GM21737 (cell line): ENCODE results near the gene PIK3CG.
"Not testable (repeated sequence)": the region's sequence is repeated elsewhere in the genome, so short reads cannot be mapped to it uniquely, and the experiment has no call there.

ENCODE experiments used
- ATAC-seq: cut with Tn5 transposase; IDR thresholded peaks from one replicate; pipeline ENCODE4 v1.9.1; 2021; ENCODE audit warnings: mild to moderate bottlenecking, moderate library complexity; ENCODE audit not compliant: unreplicated experiment

The PIK3CG gene

DNA sequence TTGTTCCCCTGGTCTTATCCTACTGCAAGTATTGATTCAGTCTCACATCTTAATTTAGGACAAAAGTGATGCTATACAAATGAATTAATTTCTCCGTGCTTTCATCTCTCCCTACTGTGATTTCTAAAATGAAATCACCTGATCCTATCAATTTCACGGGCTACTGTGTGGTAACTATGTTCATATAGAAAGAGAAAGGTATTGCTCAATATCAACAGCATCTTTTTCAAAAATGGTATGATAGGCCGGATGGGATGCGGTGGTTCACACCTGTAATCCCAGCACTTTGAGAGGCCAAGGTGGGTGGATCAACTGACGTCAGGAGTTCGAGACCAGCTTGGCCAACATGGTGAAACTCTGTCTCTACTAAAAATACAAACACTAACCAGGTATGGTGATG is 71.2 kb downstream of the PIK3CG start:
- ATAC-seq: no peak

DNA sequence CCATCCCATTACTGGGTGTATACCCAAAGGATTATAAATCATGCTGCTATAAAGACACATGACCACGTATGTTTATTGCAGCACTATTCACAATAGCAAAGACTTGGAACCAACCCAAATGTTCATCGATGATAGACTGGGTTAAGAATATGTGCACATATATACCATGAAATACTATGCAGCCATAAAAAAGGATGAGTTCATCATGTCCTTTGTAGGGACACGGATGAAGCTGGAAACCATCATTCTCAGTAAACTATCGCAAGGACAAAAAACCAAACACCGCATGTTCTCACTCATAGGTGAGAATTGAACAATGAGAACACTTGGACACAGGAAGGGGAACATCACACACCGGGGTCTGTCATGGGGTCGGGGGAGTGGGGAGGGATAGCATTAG is 73.0 kb downstream of the PIK3CG start:
- not testable (repeated sequence) for ATAC-seq

DNA sequence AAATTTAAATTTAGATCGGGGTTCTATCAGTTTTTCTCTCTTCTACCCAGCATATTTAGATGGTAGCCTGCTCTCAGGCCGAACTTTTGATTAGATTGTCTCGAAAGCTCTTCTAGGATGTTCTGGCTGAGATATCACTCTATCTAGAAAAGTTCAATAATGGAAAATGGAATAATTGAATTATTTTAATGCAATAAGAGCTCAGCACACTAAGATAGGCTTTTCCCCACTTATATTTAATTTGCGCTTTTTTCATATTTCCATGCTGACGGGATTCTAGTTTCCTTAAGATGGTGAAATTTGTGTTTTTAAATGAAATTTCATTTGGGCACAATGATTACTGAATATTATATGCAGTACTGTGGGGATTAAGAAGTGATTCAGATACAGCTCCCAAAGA is 73.7 kb downstream of the PIK3CG start:
- no peak for ATAC-seq

DNA sequence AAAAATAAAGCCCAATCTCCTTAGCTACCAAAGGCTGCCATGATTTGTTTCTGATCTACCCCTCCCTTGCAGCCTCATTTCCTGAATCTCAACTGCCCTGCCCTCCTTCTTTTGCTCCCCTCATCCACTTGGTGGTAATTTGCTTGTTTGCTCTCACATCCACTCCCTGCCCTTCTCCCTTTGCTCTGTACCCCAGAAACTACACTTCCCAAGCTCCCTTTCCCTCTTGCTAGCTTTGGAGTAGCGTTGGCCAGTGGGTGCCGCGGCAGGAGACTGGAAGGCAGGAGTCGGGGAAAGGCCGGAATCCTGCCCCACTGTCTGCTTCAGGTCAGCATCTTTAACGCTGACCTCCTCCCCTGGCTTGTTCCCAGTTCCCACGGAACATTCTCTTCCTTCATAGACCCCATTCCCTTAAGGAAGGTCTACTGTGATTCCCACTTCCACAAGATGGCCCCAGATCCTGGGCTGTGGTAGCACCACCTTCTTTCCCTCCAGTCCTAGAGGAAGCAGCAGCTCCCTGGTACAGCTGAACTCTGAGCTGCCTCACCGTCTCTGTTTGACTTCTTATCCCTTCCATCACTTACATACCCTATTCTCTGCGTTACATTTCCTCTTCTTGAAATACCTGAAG is 79.1 kb downstream of the PIK3CG start:
- ATAC-seq: no peak

DNA sequence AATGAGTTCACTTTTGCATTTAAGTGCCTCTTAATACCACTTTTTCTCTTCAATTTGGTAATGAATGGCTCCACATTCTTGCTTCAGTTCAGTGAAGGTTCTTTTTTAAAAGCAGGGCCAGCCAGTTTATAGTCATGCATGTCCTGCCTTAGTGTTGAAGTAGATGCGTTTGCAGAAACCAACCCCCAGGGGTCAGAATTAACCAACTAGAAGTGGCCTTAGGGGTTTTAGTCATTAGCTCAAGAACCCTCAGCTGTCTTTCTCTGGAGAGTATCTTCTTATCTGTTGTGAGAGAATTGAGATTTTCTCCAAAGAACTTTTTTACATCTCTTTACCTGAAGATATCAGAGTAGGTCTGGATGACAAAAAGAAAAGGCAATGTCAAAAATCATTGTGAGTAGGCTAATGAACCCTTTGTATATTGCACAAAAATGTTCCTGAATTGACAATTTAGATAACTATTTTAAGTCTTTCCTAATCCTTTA is 82.2 kb downstream of the PIK3CG start:
- ATAC-seq: no peak

DNA sequence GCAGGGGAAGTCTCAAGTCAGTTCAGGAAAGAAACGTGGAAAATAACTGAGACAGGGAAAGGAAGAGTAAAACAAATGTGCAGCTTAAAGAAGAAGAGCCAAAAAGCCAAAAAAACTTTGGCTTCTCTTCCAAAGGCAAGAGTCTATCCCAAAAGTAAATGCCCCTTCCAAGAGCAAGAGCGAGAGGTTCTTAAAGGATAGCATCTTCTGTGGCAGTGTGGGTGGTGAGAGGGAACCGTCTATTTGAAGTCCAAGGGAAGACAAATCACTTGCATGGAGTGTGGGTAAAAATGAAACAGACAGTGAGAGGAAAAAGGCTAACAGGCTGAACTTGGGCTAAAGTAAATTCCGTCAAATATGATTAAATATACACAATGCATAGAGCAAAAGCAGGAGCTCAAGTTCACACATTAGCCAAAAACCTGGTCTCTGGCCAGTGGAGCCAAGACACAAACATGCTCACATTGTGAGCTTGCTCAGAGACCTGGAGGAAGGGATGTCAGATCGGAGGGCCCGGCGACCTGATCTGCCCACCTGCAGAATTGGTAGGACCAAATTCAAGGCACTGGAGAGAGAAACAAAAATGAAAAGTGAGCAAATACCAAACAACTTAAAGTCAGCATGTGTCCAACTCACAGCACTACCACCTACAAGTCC is 87.0 kb downstream of the PIK3CG start:
- ATAC-seq: no peak

DNA sequence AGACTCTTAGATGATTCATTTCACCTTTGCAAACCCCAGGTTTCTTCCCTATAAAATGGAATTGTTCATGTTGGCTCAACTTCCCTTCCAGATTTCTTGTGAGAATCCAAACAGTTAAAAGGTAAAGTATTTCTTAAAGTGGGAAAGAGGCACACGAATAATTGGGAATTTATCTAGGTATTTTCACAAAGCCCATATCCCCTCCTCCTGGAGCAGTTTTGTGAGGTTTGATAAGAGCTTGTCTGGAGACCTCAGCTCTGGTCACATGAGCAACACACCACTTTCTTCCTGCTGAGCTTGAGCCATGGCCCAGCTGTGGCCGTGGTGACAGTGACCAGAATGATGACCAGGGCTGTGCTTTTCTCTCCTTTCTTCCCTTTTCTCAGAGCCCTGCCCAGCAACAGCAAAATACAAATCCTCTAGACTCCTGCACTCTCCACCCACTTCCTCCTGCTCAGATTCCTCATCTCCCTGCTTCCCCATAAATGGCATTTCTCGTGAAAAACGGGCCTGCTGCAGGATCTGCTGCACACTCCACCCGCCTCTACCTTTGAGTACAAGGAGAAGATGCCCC is 87.7 kb downstream of the PIK3CG start:
- ATAC-seq: no peak

DNA sequence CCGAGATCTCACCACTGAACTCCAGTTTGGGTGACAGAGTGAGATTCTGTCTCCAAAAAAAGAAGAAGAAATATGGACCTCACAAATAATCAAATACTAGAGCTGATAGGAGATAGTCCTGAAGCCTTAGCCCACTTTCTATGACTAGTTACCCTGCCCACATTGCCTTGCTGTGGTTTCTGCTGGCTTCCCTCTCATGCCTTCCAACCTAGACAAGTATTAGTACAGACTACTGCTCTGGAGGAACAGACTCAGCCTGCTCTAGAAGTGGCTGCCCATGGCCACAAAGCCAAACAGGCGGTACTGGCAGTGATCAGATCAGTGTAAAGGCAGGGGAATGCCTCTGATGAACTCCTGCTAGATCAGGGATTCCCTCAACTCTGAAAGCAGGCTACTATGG is 89.8 kb downstream of the PIK3CG start:
- ATAC-seq: no peak

DNA sequence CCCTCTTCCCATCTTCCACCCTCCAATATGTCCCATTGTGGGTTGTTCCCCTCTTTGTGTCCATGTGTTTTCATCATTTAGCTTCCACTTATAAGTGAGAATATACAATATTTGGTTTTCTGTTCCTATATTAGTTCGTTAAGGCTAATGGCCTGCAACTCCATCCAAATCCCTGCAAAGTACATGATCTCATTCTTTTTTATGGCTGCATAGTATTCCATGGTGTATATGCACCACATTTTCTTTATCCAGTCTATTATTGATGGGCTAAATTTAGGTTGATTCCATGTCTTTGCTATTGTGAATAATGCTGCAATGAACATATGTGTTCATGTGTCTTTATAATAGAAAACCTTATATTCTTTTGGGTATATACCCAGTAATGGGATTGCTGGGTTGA is 90.8 kb downstream of the PIK3CG start:
- not testable (repeated sequence) for ATAC-seq
